ENCODE data around the gene TMEM86A.

DNA sequence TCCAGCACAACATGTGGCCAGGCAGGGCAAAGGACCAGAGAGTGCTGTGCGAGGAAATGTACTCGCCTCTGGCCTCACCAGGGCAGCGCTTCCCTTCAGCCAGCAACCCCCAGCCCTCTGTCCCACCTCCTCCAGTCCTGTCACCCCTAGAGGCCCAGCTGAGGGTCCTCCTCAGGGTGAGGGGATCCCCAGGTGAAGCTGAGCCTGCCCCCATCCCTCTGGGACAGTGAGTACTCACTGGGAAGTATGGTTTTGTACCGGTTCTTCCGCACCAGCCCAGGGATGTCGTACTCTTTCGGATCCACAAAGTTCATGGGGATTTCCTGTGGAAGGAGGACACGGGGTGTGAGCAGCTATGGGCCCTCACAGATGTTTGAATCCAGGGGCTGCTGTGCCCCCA, 39.1 kb downstream of the TMEM86A start:
- TF ChIP-seq, protein P1, sequence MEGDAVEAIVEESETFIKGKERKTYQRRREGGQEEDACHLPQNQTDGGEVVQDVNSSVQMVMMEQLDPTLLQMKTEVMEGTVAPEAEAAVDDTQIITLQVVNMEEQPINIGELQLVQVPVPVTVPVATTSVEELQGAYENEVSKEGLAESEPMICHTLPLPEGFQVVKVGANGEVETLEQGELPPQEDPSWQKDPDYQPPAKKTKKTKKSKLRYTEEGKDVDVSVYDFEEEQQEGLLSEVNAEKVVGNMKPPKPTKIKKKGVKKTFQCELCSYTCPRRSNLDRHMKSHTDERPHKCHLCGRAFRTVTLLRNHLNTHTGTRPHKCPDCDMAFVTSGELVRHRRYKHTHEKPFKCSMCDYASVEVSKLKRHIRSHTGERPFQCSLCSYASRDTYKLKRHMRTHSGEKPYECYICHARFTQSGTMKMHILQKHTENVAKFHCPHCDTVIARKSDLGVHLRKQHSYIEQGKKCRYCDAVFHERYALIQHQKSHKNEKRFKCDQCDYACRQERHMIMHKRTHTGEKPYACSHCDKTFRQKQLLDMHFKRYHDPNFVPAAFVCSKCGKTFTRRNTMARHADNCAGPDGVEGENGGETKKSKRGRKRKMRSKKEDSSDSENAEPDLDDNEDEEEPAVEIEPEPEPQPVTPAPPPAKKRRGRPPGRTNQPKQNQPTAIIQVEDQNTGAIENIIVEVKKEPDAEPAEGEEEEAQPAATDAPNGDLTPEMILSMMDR (IDR thresholded peaks at IDR 0.05; ENCODE audit: poor library complexity) = no peak
- TF ChIP-seq EZH2 (IDR thresholded peaks at IDR 0.05; ENCODE audit: borderline replicate concordance) = no peak
- no peak for TF ChIP-seq EZH2phosphoT487 (IDR thresholded peaks at IDR 0.05; ENCODE audit: low read depth, severe bottlenecking, unreplicated experiment)
